HEK293T (cell line): Measurements from ENCODE around the gene ANKFN1.

ENCODE experiments used
- ARNT ChIP-seq: fragments of 450-650 bp; IDR thresholded peaks from 2 replicates; pipeline ENCODE4 v1.6.1; 2017; ENCODE audit warnings: mild to moderate bottlenecking
- FOXK2 ChIP-seq: fragments of 450-650 bp; IDR thresholded peaks from 2 replicates; pipeline ENCODE4 v1.6.1; 2016; ENCODE audit warnings: mild to moderate bottlenecking
- FOXM1 ChIP-seq: fragments of 450-650 bp; IDR thresholded peaks from 2 replicates; pipeline ENCODE4 v1.6.1; 2017; ENCODE audit warnings: mild to moderate bottlenecking, borderline replicate concordance
- SP1 ChIP-seq: fragments of 450-650 bp; IDR thresholded peaks from 2 replicates; pipeline ENCODE4 v1.6.1; 2017

DNA sequence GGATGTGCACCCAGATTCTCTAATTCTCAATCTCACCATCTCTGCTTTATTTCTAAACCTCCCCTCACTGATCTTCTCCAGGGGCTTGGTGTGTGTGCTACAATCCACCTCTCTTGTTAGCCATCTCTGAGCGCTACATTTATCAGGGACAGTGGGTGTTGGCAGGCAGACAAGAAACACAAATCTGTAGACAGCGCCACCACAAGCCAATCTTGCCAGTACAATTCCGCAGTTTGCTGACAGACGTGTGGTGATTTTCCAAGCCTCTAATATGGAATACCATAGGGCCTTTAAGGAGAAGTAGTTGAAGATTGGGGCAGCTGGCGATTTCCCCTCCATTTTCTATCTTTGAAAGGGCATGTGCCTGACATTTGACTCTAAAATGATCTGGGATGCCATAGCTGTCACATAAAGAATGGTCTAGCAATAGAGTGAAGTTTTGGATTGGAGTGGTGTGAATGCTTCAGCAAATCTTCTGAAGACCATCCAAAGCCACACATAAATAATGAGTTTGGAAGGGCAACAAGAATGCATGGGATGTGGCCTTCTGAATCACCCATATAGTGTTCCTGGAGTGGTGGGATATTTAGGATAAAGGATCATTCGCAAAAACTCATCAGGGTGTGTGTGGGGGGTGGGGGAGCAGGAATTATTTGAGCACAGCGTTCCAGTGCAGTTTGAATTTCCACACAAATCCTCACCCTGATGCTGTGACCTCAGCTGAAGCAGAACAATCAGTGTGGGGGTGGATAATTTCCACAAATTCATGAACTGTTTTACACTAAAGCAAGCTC lies 12.0 kb upstream of the ANKFN1 start:
- no peak for TF ChIP-seq SP1
- TF ChIP-seq FOXK2 = no peak
- TF ChIP-seq FOXM1 = no peak
- TF ChIP-seq ARNT = no peak
